HG03457 (cell line): ENCODE results near the gene IQCK.

Experiments used
- ATAC-seq: cut with Tn5 transposase; IDR thresholded peaks from one replicate; pipeline ENCODE4 v1.9.1; 2021; ENCODE audit warnings: moderate number of reproducible peaks; ENCODE audit not compliant: unreplicated experiment

IQCK gene

GRCh38 chr16:19831678-19832077, 113.6 kb downstream of the IQCK start:
- ATAC-seq, result no peak

- ATAC-seq, result no peak
These were observed 115.1 kb downstream of the IQCK start for GRCh38 chr16:19833176-19833575.

- ATAC-seq, result no peak
These were observed 115.5 kb downstream of the IQCK start for GRCh38 chr16:19833581-19833980.

GRCh38 chr16:19835196-19835595, 117.1 kb downstream of the IQCK start:
- ATAC-seq, result no peak

- ATAC-seq, result no peak
These were observed 117.9 kb downstream of the IQCK start for GRCh38 chr16:19835968-19836421.

GRCh38 chr16:19837331-19837980, 119.4 kb downstream of the IQCK start:
- ATAC-seq, result no peak

- ATAC-seq, result no peak
These were observed 120.1 kb downstream of the IQCK start for GRCh38 chr16:19837984-19838707.

GRCh38 chr16:19840524-19841110, 122.5 kb downstream of the IQCK start:
- ATAC-seq, result no peak

- ATAC-seq, result no peak
These were observed 123.1 kb downstream of the IQCK start for GRCh38 chr16:19841184-19841583.

- no peak for ATAC-seq
These were observed 124.5 kb downstream of the IQCK start for GRCh38 chr16:19842426-19843157.

GRCh38 chr16:19843371-19843770, 125.3 kb downstream of the IQCK start:
- no peak for ATAC-seq

- ATAC-seq, result no peak
These were observed 127.0 kb downstream of the IQCK start for GRCh38 chr16:19844945-19845641.

- no peak for ATAC-seq
These were observed 128.4 kb downstream of the IQCK start for GRCh38 chr16:19846436-19846835.

- ATAC-seq, result no peak
These were observed 130.7 kb downstream of the IQCK start for GRCh38 chr16:19848756-19849155.

- ATAC-seq, result no peak
These were observed 132.2 kb downstream of the IQCK start for GRCh38 chr16:19850131-19850817.

- ATAC-seq, result no peak
These were observed 133.4 kb downstream of the IQCK start for GRCh38 chr16:19851476-19851875.

- no peak for ATAC-seq
These were observed 135.2 kb downstream of the IQCK start for GRCh38 chr16:19853132-19853741.

- ATAC-seq, result no peak
These were observed 135.9 kb downstream of the IQCK start for GRCh38 chr16:19853742-19854542.

- no peak for ATAC-seq
These were observed 136.4 kb downstream of the IQCK start for GRCh38 chr16:19854543-19854876.
